GM23338 (cell line): ENCODE data around the gene CACNA2D3. TPM values are rescaled to one million over a fixed set of nuclear protein-coding genes. Genes with fewer than 3 reads are reported as not detected.

Source experiments
- ATAC-seq: fragments of 200-7000 bp; cut with Tn5 transposase; 3 replicates; pipeline ENCODE4 v1.9.1; 2020
- DNase-seq: peaks from one replicate; pipeline ENCODE4 v3.0.0-alpha.2; 2015; ENCODE audit warnings: low spot score
- H2AFZ ChIP-seq: fragments of 200-600 bp; sonication (generic); 2 replicates; pipeline ENCODE4 v1.8.0; 2016; ENCODE audit warnings: antibody characterized with exemption, mild to moderate bottlenecking, moderate library complexity
- H3F3A ChIP-seq: fragments of 200-600 bp; sonication (generic); replicated peaks from 2 replicates; pipeline ENCODE4 v1.8.0; 2017; ENCODE audit warnings: antibody characterized with exemption, mixed run types, low read depth
- H3K27ac ChIP-seq: fragments of 200-600 bp; sonication (generic); 2 replicates; pipeline ENCODE4 v1.6.1; 2016; ENCODE audit warnings: low read depth
- H3K27me3 ChIP-seq: fragments of 200-600 bp; sonication (generic); 2 replicates; pipeline ENCODE4 v1.8.0; 2016; ENCODE audit warnings: mild to moderate bottlenecking, mixed run types, moderate library complexity; ENCODE audit not compliant: insufficient read depth
- H3K36me3 ChIP-seq: fragments of 200-600 bp; sonication (generic); 2 replicates; pipeline ENCODE4 v1.8.0; 2016; ENCODE audit warnings: mild to moderate bottlenecking; ENCODE audit not compliant: insufficient read depth
- H3K4me1 ChIP-seq: fragments of 200-600 bp; sonication (generic); 2 replicates; pipeline ENCODE4 v1.8.0; 2016; ENCODE audit warnings: mild to moderate bottlenecking, moderate library complexity; ENCODE audit not compliant: insufficient read depth
- H3K4me2 ChIP-seq: fragments of 200-600 bp; sonication (generic); 2 replicates; pipeline ENCODE4 v1.7.1; 2017; ENCODE audit warnings: mixed run types
- H3K4me3 ChIP-seq: fragments of 200-600 bp; sonication (generic); 2 replicates; pipeline ENCODE4 v1.6.1; 2016; ENCODE audit warnings: mixed run types
- H3K79me2 ChIP-seq: fragments of 200-600 bp; sonication (generic); replicated peaks from 2 replicates; pipeline ENCODE4 v1.8.0; 2017; ENCODE audit warnings: mild to moderate bottlenecking; ENCODE audit not compliant: insufficient read depth
- H3K9me2 ChIP-seq: fragments of 200-600 bp; sonication (generic); 2 replicates; pipeline ENCODE4 v1.8.0; 2017; ENCODE audit not compliant: insufficient read depth
- H4K20me1 ChIP-seq: fragments of 200-600 bp; sonication (generic); replicated peaks from 2 replicates; pipeline ENCODE4 v1.8.0; 2017; ENCODE audit warnings: mild to moderate bottlenecking; ENCODE audit not compliant: insufficient read depth
- H3K27ac Mint-ChIP-seq: 2 replicates; pipeline ENCODE4 v1.8.0; 2020; ENCODE audit warnings: inconsistent platforms, mild to moderate bottlenecking, moderate library complexity, mixed read lengths
- H3K27me3 Mint-ChIP-seq: 3 replicates; pipeline ENCODE4 v1.8.0; 2022; ENCODE audit warnings: low read depth, mild to moderate bottlenecking, moderate library complexity, mixed read lengths, inconsistent platforms; ENCODE audit not compliant: insufficient read depth, poor library complexity
- H3K36me3 Mint-ChIP-seq: 3 replicates; pipeline ENCODE4 v1.8.0; 2021; ENCODE audit warnings: low read depth, mild to moderate bottlenecking, inconsistent platforms, moderate library complexity, mixed read lengths
- H3K4me1 Mint-ChIP-seq: 3 replicates; pipeline ENCODE4 v1.8.0; 2020; ENCODE audit warnings: mild to moderate bottlenecking, inconsistent platforms, mixed read lengths
- H3K4me3 Mint-ChIP-seq: 3 replicates; pipeline ENCODE4 v1.8.0; 2021; ENCODE audit warnings: moderate library complexity, mild to moderate bottlenecking, inconsistent platforms, mixed read lengths
- H3K9me3 Mint-ChIP-seq: 3 replicates; pipeline ENCODE4 v1.8.0; 2020; ENCODE audit warnings: moderate library complexity, mild to moderate bottlenecking, inconsistent platforms, mixed read lengths
- EZH2 ChIP-seq: fragments of 200-600 bp; sonication (generic); IDR thresholded peaks from one replicate; pipeline ENCODE4 v1.8.0; 2017; ENCODE audit warnings: antibody characterized with exemption, mild to moderate bottlenecking, low read depth; ENCODE audit not compliant: unreplicated experiment
- EZH2phosphoT487 ChIP-seq: fragments of 200-600 bp; sonication (generic); IDR thresholded peaks from one replicate; pipeline ENCODE4 v1.8.1; 2018; ENCODE audit warnings: antibody characterized with exemption; ENCODE audit not compliant: unreplicated experiment
- JUNB ChIP-seq: IDR thresholded peaks from one replicate; pipeline ENCODE4 v1.6.1; 2016; ENCODE audit warnings: antibody characterized with exemption; ENCODE audit not compliant: unreplicated experiment
- NANOG ChIP-seq: IDR thresholded peaks from 2 replicates; pipeline ENCODE4 v1.6.1; 2016; ENCODE audit warnings: antibody characterized with exemption, borderline replicate concordance
- POLR2AphosphoS5 ChIP-seq: IDR thresholded peaks from 2 replicates; pipeline ENCODE4 v1.6.1; 2016; ENCODE audit warnings: antibody characterized with exemption, low read depth
- ZNF114 ChIP-seq: fragments of 250-450 bp; sonication (Bioruptor Pico); IDR thresholded peaks from 2 replicates; pipeline ENCODE4 v1.5.0; 2020; ENCODE audit warnings: mild to moderate bottlenecking, moderate library complexity
- ZNF331 ChIP-seq: fragments of 250-450 bp; sonication (Bioruptor Pico); IDR thresholded peaks from 2 replicates; pipeline ENCODE4 v1.5.0; 2020; ENCODE audit warnings: low read depth, mild to moderate bottlenecking, moderate library complexity
- polyA plus RNA-seq: library from polyadenylated mRNA; unstranded; fragments of >200 nt; fragmentation: Nextera tagmentation; extraction: Ambion mirVana; gene quantifications from 2 replicates; pipeline ENCODE4 v1.2.1, GENCODE V29; 2016
- total RNA-seq: library from RNA; depleted of rRNA; stranded (reverse); fragments of >200 nt; shearing (Covaris generic); gene quantifications from 2 replicates; pipeline ENCODE4 v1.2.3, GENCODE V29; 2014
- TF ChIP-seq, protein P1 (sequence below): IDR thresholded peaks from 2 replicates; pipeline ENCODE4 v1.6.1; 2016; ENCODE audit warnings: antibody characterized with exemption
- TF ChIP-seq, protein P2 (sequence below), 2 experiments: fragments of 200-600 bp in 1 of 2; sonication (generic) in 1 of 2; conservative IDR thresholded peaks; 2 replicates each; pipeline versions ENCODE4 v1.5.1 to v1.6.1; 2016 to 2017; ENCODE audit warnings: antibody characterized with exemption in 2 of 2, low read depth in 2 of 2, mild to moderate bottlenecking in 2 of 2, moderate library complexity in 1 of 2
- TF ChIP-seq, protein P3 (sequence below): fragments of 250-450 bp; sonication (Bioruptor Pico); IDR thresholded peaks from 2 replicates; pipeline ENCODE4 v1.5.0; 2020; ENCODE audit warnings: mild to moderate bottlenecking, moderate library complexity

Gene CACNA2D3
- total and polyA plus RNA-seq, 2 experiments from 2014 or later: 2.2 to 2.3 TPM

DNA sequence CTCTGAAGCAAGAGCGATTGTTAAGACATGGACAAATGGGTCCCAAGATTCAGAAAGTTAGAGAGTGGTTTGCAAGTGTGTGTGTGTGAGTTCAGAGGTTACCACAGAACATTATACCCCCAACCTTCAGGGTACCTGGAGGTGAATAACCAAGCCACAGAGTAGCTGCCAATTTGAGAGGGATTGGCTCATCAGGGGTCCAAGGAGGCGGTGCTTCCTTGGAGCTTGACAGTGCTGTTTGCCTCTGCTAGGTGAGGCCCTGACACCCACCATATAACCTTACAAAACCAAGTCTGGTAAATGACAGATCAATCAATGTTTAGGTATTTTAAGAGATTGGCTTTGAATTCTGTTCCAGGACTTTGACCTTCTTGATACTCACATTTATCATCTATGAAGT lies 769.8 kb downstream of the CACNA2D3 start (continued):
- TF ChIP-seq, protein P1, sequence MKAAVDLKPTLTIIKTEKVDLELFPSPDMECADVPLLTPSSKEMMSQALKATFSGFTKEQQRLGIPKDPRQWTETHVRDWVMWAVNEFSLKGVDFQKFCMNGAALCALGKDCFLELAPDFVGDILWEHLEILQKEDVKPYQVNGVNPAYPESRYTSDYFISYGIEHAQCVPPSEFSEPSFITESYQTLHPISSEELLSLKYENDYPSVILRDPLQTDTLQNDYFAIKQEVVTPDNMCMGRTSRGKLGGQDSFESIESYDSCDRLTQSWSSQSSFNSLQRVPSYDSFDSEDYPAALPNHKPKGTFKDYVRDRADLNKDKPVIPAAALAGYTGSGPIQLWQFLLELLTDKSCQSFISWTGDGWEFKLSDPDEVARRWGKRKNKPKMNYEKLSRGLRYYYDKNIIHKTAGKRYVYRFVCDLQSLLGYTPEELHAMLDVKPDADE: no peak
- TF ChIP-seq ZNF331 (CRISPR knock-in tag): no peak
- TF ChIP-seq, protein P2, sequence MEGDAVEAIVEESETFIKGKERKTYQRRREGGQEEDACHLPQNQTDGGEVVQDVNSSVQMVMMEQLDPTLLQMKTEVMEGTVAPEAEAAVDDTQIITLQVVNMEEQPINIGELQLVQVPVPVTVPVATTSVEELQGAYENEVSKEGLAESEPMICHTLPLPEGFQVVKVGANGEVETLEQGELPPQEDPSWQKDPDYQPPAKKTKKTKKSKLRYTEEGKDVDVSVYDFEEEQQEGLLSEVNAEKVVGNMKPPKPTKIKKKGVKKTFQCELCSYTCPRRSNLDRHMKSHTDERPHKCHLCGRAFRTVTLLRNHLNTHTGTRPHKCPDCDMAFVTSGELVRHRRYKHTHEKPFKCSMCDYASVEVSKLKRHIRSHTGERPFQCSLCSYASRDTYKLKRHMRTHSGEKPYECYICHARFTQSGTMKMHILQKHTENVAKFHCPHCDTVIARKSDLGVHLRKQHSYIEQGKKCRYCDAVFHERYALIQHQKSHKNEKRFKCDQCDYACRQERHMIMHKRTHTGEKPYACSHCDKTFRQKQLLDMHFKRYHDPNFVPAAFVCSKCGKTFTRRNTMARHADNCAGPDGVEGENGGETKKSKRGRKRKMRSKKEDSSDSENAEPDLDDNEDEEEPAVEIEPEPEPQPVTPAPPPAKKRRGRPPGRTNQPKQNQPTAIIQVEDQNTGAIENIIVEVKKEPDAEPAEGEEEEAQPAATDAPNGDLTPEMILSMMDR (conservative IDR thresholded peaks at IDR 0.05; ENCODE audit: low read depth in 2 of 2): no peak
- TF ChIP-seq ZNF114 (CRISPR knock-in tag): no peak
- TF ChIP-seq EZH2phosphoT487: no peak
- TF ChIP-seq EZH2: no peak
- no peak for TF ChIP-seq NANOG
- TF ChIP-seq POLR2AphosphoS5: no peak

DNA sequence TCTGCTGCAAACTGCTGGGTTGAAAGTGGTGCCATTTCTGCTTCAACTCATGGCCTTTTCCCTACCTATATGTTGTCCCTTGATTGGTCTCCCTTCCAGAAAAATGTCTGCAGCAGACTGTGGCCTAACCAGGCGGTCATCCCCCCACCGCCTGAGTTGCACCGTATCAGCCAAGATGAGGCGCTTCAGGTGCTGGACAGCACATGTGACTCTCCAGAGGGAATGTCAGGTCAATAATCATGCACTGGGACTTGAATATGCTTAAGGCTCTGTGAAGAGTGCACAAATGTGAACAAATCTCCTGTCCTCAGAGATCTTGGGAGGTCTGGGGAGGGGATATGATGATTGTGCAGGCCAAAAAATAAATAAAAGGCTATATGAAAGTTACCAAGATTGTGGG lies 773.3 kb downstream of the CACNA2D3 start:
- H3K4me3 ChIP-seq: no peak overlapping the region
- no peaks in the 10 kb centered on the region for H3K9me2 ChIP-seq
- no peaks in the 10 kb centered on the region for H4K20me1 ChIP-seq
- no peaks in the 10 kb centered on the region; the same call in 1 of the 3 replicates for H3K36me3 Mint-ChIP-seq
- peaks cover 17% of the 10 kb centered on the region for H3K4me1 Mint-ChIP-seq
- no peak overlapping the region for H2AFZ ChIP-seq
- H3K9me3 Mint-ChIP-seq: no peaks in the 10 kb centered on the region
- 0 out of 2 replicates have a peak, but pooled peaks cover 4% of the 10 kb centered on the region for H3K4me1 ChIP-seq
- H3K27me3 Mint-ChIP-seq: peaks cover 4% of the 10 kb centered on the region
- no peak overlapping the region for H3K27ac ChIP-seq
- no peaks in the 10 kb centered on the region for H3K79me2 ChIP-seq
- ATAC-seq (no peak), DNase-seq (no peak)
- no peak overlapping the region for H3K27ac Mint-ChIP-seq
- no peaks in the 10 kb centered on the region for H3K36me3 ChIP-seq
- no peak overlapping the region for H3K4me2 ChIP-seq
- H3K4me3 Mint-ChIP-seq: no peak overlapping the region
- no peaks in the 10 kb centered on the region for H3K27me3 ChIP-seq
- no peaks in the 10 kb centered on the region for H3F3A ChIP-seq
- no peak for TF ChIP-seq EZH2phosphoT487
- no peak for TF ChIP-seq JUNB
- TF ChIP-seq, protein P3, sequence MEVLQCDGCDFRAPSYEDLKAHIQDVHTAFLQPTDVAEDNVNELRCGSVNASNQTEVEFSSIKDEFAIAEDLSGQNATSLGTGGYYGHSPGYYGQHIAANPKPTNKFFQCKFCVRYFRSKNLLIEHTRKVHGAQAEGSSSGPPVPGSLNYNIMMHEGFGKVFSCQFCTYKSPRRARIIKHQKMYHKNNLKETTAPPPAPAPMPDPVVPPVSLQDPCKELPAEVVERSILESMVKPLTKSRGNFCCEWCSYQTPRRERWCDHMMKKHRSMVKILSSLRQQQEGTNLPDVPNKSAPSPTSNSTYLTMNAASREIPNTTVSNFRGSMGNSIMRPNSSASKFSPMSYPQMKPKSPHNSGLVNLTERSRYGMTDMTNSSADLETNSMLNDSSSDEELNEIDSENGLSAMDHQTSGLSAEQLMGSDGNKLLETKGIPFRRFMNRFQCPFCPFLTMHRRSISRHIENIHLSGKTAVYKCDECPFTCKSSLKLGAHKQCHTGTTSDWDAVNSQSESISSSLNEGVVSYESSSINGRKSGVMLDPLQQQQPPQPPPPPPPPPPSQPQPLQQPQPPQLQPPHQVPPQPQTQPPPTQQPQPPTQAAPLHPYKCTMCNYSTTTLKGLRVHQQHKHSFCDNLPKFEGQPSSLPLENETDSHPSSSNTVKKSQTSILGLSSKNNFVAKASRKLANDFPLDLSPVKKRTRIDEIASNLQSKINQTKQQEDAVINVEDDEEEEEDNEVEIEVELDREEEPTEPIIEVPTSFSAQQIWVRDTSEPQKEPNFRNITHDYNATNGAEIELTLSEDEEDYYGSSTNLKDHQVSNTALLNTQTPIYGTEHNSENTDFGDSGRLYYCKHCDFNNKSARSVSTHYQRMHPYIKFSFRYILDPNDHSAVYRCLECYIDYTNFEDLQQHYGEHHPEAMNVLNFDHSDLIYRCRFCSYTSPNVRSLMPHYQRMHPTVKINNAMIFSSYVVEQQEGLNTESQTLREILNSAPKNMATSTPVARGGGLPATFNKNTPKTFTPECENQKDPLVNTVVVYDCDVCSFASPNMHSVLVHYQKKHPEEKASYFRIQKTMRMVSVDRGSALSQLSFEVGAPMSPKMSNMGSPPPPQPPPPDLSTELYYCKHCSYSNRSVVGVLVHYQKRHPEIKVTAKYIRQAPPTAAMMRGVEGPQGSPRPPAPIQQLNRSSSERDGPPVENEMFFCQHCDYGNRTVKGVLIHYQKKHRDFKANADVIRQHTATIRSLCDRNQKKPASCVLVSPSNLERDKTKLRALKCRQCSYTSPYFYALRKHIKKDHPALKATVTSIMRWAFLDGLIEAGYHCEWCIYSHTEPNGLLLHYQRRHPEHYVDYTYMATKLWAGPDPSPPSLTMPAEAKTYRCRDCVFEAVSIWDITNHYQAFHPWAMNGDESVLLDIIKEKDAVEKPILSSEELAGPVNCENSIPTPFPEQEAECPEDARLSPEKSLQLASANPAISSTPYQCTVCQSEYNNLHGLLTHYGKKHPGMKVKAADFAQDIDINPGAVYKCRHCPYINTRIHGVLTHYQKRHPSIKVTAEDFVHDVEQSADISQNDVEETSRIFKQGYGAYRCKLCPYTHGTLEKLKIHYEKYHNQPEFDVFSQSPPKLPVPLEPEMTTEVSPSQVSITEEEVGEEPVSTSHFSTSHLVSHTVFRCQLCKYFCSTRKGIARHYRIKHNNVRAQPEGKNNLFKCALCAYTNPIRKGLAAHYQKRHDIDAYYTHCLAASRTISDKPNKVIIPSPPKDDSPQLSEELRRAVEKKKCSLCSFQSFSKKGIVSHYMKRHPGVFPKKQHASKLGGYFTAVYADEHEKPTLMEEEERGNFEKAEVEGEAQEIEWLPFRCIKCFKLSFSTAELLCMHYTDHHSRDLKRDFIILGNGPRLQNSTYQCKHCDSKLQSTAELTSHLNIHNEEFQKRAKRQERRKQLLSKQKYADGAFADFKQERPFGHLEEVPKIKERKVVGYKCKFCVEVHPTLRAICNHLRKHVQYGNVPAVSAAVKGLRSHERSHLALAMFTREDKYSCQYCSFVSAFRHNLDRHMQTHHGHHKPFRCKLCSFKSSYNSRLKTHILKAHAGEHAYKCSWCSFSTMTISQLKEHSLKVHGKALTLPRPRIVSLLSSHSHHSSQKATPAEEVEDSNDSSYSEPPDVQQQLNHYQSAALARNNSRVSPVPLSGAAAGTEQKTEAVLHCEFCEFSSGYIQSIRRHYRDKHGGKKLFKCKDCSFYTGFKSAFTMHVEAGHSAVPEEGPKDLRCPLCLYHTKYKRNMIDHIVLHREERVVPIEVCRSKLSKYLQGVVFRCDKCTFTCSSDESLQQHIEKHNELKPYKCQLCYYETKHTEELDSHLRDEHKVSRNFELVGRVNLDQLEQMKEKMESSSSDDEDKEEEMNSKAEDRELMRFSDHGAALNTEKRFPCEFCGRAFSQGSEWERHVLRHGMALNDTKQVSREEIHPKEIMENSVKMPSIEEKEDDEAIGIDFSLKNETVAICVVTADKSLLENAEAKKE: no peak
- TF ChIP-seq, protein P1: no peak
